ENCODE results near the gene CDH13.

GRCh38 chr16:82995924-82996441, 369.2 kb downstream of the CDH13 start:
- no peak for TF ChIP-seq CTCF (IDR thresholded peaks at IDR 0.05; ENCODE audit: low read depth, low read length, poor library complexity, severe bottlenecking)
- no peak for TF ChIP-seq EZH2phosphoT487 (IDR thresholded peaks at IDR 0.05; ENCODE audit: borderline replicate concordance, low read length)

All from DOHH2 (cell line).